A549 (cell line): ENCODE results near the gene RDH11.

Experiments used
- CTCF ChIP-seq: fragments of >200 bp; sonication (Bioruptor Twin); formaldehyde crosslinking; IDR thresholded peaks from 3 replicates; pipeline ENCODE4 v1.5.1; 2016
- EP300 ChIP-seq, 2 experiments: fragments of >200 bp; sonication (Bioruptor Twin); formaldehyde crosslinking; IDR thresholded peaks; 2 replicates in 1 of 2; 3 replicates in 1 of 2; pipeline ENCODE4 v1.6.1; 2016 to 2017
- NPAS2 ChIP-seq: fragments of 250-450 bp; sonication (Bioruptor Pico); IDR thresholded peaks from 2 replicates; pipeline ENCODE4 v1.8.0; 2022; ENCODE audit warnings: mild to moderate bottlenecking, moderate library complexity, borderline replicate concordance

DNA sequence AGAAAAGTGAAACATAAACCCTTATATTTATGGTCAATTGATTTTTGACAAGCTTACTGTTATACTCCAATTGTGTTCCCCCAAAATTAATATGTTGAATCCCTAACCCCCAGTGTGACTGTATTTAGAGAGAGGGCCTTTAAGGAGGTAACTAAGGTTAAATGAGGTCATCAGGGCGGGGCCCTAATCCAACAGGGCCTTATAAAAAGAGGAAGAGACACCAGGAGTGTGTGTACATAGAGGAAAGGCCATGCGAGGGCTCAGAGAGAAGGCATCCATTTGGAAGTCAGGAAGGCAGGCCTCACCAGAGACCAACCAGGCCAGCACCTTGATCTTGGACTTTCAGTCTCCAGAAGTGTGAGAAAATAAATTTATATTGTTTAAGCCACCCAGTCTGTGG lies 14.6 kb downstream of the RDH11 start:
- TF ChIP-seq CTCF: no peak
- no peak for TF ChIP-seq EP300 (IDR thresholded peaks at IDR 0.05)
- TF ChIP-seq NPAS2 (CRISPR knock-in tag): no peak
